T-helper 1 cell treated with Interleukin-12 subunit alpha and Interleukin-12 subunit beta and Interleukin-4 antibody, amounts not matched to agents 30 ng/mL and 1 ng/mL, for 36 hours (primary cell): ENCODE measurements around the gene GNG7. TPM values are rescaled to one million over a fixed set of nuclear protein-coding genes. Genes with fewer than 3 reads are reported as not detected.

ENCODE experiments used
- intact Hi-C: fragments of 100-400 bp; cut with micrococcal nuclease; formaldehyde crosslinking; loops from one replicate; pipeline ENCODE4 v1.15.1; 2024
- total RNA-seq: library from RNA; stranded (reverse); gene quantifications from 2 replicates; pipeline ENCODE4 v1.2.3, GENCODE V29; 2022

The GNG7 gene
- total RNA-seq, 1 donor from 2014 or later, result 0.32 TPM

DNA sequence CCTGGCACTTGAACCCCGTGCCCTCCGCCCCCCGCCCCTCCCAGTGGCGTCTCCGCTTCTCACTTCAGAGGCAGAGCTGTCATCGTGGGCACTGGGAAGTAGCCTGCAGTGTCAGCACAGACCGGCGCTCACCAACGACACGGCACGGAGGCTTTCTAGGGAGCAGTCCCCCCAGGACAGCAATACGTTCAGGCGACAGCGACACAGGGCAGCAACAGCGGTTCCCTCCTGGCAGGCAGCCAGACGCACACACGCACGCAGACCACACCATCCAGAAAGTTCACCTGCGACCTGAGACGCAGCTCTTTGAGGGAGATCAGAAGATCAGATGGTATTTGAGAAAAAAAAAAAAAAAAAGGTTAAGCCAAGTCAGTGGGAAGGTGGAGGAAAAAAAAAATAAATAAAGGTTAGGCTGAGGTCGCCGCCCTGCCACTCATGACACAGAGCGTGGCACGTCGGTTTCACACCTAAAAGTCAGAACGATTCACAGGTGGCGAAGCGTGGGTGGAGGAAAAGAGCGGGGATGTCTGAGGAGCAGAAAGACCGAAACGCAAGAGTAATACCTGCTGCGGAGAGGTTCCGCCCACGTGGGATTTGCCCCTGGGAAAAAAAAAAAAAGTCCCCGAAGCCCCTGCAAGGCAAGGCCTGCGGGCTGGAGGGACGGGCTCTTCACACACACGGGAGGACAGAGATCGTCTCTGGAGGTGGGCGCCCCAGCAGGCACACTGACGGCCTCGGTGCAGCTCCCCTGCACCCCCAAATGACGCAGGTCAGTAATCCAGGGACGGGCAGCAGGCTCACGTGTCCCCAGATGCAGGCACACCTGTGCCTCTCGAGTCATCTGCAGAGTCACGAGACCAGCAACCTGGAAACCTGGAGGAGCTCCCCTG, 94.5 kb downstream of the GNG7 start:
- intact Hi-C loops, result loop anchor here (1.0 to 2.0 kb wide), 2 partner anchors 9 to 13 kb away; no protein-coding TSS in a partner anchor

DNA sequence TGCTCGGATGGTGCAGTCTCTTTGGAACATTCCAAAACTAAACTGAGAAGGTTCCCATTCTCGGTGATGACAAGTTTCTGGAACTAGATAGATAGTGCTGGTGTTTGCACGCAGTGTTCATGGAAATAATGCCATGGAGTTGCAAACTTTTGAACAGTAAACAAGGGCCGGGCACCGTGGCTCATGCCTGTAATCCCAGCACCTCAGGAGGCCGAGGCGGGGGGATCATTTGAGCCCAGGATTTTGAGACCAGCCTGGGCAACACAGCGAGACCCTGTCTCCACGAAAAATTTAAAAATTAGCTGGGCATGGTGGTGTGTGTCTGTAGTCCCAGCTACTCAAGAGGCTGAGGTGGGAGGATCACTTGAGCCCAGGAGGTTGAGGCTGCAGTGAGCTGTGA, 95.7 kb downstream of the GNG7 start:
- intact Hi-C loops, result loop anchor here (2.0 kb wide), 1 partner anchor 14 kb away; no protein-coding TSS in a partner anchor

- intact Hi-C loops, result loop anchor here (2.0 kb wide), 1 partner anchor 15 kb away; no protein-coding TSS in a partner anchor
These were observed 96.6 kb downstream of the GNG7 start for GRCh38 chr19:2605889-2606288.

- intact Hi-C loops, result no loop called here
These were observed 97.7 kb downstream of the GNG7 start for GRCh38 chr19:2604747-2605329.

DNA sequence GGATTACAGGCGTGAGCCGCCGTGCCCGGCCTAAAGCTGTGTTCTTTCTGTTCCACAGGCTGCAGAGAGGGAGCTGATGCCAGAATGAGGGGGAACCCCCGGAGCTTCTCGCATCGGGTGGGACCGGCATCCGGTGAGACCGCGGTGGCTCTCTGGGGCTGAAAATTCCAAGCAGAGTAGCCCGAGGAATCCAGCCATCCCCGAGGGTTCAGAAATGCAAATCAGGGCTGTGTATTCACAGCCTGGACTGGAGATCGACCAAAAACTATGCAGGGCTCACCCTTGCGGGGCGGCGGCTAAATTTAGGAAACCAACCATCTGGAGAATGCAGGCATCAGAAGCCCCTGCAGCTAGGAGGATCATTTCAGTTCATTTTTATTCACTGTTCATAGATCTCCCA, 99.2 kb downstream of the GNG7 start:
- intact Hi-C loops, result no loop called here

DNA sequence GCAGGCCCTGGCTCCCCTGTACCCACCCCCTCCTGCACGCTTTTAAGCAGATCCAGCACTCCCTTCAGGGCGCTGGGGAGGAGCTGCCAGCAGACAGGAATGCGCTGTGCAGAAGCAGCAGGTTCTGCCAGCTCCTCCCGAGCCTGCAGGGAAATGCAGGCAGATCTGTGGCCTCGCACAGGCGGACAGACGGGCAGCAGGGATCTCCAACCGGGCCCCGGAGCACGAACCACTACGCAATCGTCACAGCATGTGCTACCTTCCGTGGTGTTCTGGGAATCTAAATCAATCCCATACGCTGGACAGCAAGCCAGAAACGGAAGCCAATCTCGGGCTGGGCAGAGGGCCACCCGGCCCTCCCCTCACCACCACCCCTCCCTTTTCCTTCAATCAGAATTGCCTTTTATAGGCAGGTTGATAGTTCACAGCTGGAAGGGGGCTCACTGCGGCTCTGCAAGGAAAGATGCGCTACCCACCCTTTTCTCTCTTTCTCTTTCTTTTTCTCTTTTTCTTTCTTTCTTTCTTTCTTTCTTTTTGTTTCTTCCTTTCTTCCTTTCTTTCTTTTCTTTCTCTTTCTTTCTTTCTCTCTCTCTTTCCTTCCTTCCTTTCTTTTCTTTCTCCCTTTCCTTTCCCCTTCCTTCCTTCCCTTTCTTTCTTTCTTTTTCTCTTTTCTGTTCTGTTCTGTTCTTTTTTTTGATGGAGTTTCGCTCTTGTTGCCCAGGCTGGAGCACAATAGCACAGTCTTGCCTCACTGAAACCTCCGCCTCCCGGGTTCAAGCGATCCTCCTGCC, 99.9 kb downstream of the GNG7 start:
- intact Hi-C loops, result no loop called here

GRCh38 chr19:2600914-2601870, 101.3 kb downstream of the GNG7 start:
- intact Hi-C loops, result no loop called here

GRCh38 chr19:2594319-2594718, 108.2 kb downstream of the GNG7 start:
- intact Hi-C loops, result no loop called here

DNA sequence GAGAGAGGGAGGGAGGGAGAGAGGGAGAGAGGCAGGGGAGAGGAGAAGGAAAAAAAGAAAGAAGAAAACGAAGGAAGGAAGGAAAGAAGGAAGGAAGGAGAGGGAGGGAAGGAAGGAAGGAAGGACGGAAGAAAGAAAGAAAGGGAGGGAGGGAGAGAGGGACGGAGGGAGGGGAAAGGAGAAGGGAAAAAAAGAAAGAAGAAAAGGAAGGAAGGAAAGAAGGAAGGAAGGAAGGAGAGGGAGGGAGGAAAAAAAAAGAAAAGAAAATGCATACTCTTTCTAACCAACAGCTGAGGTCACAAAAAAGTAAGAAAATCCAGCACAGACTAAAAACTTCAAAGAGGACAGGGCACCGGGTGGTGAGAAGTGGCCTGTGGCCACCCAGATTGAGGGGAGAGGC, 109.7 kb downstream of the GNG7 start:
- intact Hi-C loops, result no loop called here

- intact Hi-C loops, result no loop called here
These were observed 110.8 kb downstream of the GNG7 start for GRCh38 chr19:2591537-2592291.

DNA sequence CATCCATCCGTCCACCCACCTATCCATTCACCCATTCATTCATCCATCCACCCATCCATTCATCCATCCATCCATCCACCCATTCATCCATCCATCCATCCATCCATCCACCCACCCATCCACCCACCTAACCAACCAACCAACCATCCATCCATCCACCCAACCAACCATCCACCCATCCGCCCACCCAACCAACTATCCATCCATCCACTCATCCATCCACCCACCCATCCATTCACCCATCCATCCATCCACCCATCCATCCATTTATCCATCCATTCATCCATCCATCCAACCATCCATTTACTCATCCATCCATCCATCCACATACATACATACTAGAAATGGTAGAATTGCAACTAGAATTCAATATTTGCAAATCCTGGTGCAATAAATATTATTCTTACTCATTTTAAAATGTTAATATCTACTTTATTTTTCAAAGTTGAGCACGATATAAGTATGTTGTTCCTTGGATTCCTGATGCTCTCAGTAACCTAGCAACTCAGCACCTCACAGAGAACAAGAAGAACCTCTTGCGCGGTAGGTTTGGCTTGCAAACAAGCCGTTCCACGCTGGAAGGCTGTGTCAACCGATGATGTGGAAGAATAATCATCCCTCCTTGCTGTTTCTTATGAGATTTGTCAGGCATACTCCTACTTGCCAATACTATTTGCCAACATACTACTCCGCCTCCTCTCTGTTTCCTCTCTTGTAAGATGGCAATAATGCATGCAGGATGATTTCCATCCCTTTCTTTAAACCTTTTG, 111.7 kb downstream of the GNG7 start:
- intact Hi-C loops, result no loop called here

DNA sequence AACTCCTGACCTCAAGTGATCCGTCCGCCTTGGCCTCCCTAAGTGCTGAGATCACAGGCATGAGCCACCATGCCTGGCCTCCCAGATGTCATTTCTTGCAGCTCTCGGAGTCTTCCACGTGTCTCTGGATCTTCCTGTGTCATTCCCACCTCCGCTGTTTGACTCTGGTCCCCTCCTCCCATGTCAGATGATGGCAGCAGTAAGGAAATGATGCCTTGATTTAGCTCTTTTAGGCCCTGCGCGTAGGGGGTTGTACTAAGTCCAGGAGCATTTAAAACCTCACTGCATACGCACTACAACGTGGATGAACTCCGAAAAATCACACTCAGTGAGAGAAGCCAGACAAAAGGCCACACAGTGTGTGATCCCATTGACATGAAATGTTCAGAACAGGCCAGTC, 113.1 kb downstream of the GNG7 start:
- intact Hi-C loops, result no loop called here

DNA sequence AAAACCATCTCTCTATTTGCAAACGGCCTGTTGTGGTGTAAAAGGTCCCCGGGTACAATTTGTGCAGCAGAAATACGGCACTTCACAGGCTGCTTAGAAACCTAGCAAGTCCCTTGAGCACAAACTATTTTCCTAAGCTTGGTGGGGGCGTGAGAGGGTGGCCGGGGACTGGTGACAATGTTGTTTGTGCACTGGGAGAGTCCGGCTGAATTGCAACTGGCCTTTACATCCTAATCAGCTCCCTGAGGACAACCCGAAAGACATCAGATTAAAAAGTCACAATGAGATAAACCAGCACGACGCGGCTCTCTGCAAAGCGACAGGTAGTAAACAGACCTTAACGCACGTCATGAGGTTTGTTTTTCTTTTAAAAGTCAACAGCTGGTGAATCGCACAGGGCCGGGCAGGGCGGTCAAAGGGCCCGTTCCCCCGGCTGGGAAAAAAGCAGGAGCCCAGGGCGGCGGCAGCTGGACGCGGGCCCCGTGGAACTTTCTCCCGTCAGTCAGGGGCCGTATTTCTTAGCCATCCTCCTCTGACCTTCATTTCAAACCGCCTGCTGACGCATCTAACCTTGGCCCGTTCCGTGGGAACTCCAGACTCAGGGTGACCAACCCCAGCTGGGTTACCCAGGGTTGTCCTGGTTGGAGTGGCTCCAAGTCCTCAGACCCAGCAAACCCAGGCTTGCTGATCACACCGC, 114.3 kb downstream of the GNG7 start:
- intact Hi-C loops, result no loop called here

- intact Hi-C loops, result no loop called here
These were observed 115.3 kb downstream of the GNG7 start for GRCh38 chr19:2587001-2587719.

- intact Hi-C loops, result no loop called here
These were observed 116.3 kb downstream of the GNG7 start for GRCh38 chr19:2586196-2586595.

DNA sequence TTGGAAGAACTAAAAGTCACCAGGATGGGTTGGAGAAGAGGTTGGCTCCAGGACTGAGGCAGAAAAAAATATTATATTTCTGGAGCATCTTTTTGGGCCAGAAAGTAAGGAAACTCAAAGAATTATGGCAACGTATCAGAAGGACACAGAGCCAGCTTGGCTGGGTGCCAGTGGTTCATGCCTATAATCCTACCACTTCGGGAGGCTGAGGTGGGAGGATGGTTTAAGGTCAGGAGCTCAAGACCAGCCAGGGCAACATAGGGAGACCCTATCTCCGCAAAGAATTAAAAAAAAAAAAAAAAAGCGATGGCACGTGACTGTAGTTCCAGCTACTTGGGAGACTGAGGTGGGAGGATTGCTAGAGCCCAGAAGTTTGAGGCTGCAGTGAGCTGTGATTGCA, 118.5 kb downstream of the GNG7 start:
- intact Hi-C loops, result no loop called here

DNA sequence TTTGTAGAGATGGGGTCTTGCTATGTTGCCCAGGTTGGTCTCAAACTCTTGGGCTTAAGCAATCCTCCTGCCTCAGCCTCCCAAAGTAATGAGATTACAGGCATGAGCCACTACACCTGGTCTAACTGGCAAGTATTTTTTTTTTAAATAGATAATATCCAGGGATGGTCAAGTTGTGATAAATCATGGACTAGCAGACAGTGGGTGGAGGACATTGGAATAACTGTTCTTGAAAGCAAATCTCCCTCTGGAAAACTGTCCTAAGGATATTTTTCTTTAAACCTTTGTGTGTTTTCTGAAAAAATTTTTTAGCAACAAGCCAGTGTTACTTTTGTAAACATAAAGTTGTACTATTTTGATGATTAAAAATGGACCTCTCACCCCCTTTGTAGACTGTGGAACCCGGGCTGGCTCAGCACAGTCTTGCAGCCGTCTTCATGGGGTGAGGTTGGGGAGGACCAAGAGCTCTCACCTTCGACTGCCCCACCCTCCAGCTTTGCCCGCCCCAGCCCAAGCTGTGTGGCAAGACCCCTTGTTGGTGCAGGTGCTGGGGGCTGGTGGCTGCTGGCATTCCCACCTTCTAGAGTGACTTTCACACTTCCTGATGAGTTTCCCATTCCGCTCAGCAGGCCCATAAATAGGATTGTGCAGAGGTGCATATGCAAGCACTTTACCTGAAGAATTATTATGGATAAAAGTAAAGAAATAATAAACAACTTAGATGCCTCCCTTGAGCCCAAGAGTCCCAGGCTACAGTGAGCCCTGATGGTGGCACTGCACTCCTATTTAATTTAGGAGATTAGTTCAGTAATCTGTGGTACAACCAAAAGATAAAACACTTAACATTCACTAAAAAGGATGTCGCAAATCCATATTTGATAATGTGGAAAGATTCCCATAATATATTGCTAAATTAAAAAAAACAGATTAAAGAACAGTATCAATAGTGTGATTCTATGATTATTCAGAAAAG, 119.2 kb downstream of the GNG7 start:
- intact Hi-C loops, result no loop called here
